Right lobe of liver (tissue), 4 donors: ENCODE data around the gene ZNF260.

ENCODE experiments used
- POLR2A ChIP-seq: fragments of 450-650 bp; IDR thresholded peaks from one replicate; pipeline ENCODE4 v1.6.1; 2017; ENCODE audit warnings: antibody characterized with exemption, mild to moderate bottlenecking
- TF ChIP-seq, protein P1 (sequence below), 4 donors: fragments of 200-600 bp in 3 of 4; fragments of 450-650 bp in 1 of 4; IDR thresholded peaks; one replicate each; pipeline versions ENCODE4 v1.5.1 to v1.8.0; 2016 to 2022; ENCODE audit warnings: antibody characterized with exemption in 4 of 4, mild to moderate bottlenecking in 2 of 4
- donor health status: DM: no; HTN: no; CAD: no.
- donor health status: DM: no; HTN: no; CAD: no.
- donor health status: DM: no; HTN: yes; CAD: no.

DNA sequence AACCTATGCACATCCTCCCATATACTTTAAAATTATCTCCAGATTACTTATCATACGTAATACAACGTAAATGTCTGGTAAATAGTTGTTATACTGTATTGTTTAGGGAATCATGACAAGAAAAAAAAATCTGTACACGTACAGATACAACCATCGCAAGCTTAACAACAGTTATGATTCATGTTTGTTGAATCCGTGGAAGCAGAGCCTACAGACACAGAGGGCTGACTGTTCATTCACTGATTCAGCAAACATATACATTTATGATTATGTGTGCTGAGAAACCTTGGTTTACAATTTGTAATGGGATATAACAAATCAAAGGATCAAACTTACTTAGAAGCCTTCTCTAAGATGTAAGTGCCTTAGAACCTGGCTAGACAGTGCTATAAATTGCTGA, 1.5 kb downstream of the ZNF260 start:
- TF ChIP-seq, protein P1, sequence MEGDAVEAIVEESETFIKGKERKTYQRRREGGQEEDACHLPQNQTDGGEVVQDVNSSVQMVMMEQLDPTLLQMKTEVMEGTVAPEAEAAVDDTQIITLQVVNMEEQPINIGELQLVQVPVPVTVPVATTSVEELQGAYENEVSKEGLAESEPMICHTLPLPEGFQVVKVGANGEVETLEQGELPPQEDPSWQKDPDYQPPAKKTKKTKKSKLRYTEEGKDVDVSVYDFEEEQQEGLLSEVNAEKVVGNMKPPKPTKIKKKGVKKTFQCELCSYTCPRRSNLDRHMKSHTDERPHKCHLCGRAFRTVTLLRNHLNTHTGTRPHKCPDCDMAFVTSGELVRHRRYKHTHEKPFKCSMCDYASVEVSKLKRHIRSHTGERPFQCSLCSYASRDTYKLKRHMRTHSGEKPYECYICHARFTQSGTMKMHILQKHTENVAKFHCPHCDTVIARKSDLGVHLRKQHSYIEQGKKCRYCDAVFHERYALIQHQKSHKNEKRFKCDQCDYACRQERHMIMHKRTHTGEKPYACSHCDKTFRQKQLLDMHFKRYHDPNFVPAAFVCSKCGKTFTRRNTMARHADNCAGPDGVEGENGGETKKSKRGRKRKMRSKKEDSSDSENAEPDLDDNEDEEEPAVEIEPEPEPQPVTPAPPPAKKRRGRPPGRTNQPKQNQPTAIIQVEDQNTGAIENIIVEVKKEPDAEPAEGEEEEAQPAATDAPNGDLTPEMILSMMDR (IDR thresholded peaks at IDR 0.05), result no peak
- no peak for TF ChIP-seq POLR2A
